Lower leg skin (tissue), 3 donors: ENCODE data around the gene GPSM1.

ENCODE experiments used
- POLR2A ChIP-seq, 2 donors: fragments of 450-650 bp; IDR thresholded peaks; one replicate each; pipeline ENCODE4 v1.6.1; 2016 to 2017; ENCODE audit warnings: antibody characterized with exemption in 2 of 2, mild to moderate bottlenecking in 1 of 2, moderate library complexity in 1 of 2
- TF ChIP-seq, protein P1 (sequence below), 3 donors: fragments of 450-650 bp; IDR thresholded peaks; one replicate each; pipeline ENCODE4 v1.5.1; 2016; ENCODE audit warnings: antibody characterized with exemption in 3 of 3, mild to moderate bottlenecking in 3 of 3, moderate library complexity in 2 of 3

- TF ChIP-seq, protein P1, sequence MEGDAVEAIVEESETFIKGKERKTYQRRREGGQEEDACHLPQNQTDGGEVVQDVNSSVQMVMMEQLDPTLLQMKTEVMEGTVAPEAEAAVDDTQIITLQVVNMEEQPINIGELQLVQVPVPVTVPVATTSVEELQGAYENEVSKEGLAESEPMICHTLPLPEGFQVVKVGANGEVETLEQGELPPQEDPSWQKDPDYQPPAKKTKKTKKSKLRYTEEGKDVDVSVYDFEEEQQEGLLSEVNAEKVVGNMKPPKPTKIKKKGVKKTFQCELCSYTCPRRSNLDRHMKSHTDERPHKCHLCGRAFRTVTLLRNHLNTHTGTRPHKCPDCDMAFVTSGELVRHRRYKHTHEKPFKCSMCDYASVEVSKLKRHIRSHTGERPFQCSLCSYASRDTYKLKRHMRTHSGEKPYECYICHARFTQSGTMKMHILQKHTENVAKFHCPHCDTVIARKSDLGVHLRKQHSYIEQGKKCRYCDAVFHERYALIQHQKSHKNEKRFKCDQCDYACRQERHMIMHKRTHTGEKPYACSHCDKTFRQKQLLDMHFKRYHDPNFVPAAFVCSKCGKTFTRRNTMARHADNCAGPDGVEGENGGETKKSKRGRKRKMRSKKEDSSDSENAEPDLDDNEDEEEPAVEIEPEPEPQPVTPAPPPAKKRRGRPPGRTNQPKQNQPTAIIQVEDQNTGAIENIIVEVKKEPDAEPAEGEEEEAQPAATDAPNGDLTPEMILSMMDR (IDR thresholded peaks at IDR 0.05): no peak
- TF ChIP-seq POLR2A (IDR thresholded peaks at IDR 0.05): no peak
Observed at GRCh38 chr9:136312436-136312835, 14.9 kb upstream of the GPSM1 start.
